Tibial artery (tissue), 4 donors: ENCODE results near the gene ULK4.

Experiments used
- DNase-seq, 2 donors: peaks; one replicate each; pipeline ENCODE4 v3.0.0-alpha.2; 2019
- H3K27ac ChIP-seq, 2 donors: fragments of 200-600 bp; sonication (generic) in 1 of 2; 1 replicate in 1 of 2; 2 replicates in 1 of 2; pipeline ENCODE4 v1.5.1; 2018 to 2019; ENCODE audit warnings: mild to moderate bottlenecking in 1 of 2
- H3K27me3 ChIP-seq, 2 donors: fragments of 200-600 bp; sonication (generic) in 1 of 2; one replicate each; pipeline versions ENCODE4 v1.5.1 to v1.6.0; 2016 to 2019
- H3K36me3 ChIP-seq, 3 donors: fragments of 200-600 bp; sonication (generic) in 2 of 3; one replicate each; pipeline ENCODE4 v1.5.1; 2016 to 2019; ENCODE audit warnings: mild to moderate bottlenecking in 2 of 3
- H3K4me1 ChIP-seq, 4 donors: fragments of 200-600 bp; sonication (generic) in 2 of 4; 1 replicate in 3 of 4; 2 replicates in 1 of 4; pipeline ENCODE4 v1.5.1; 2016 to 2019
- H3K4me3 ChIP-seq, 2 donors: fragments of 200-600 bp; sonication (generic) in 1 of 2; 1 replicate in 1 of 2; 2 replicates in 1 of 2; pipeline ENCODE4 v1.5.1; 2018 to 2019; ENCODE audit warnings: mild to moderate bottlenecking in 2 of 2
- H3K9me3 ChIP-seq, 3 donors: fragments of 200-600 bp; sonication (generic) in 1 of 3; one replicate each; pipeline ENCODE4 v1.5.1; 2016 to 2019
- intact Hi-C: fragments of 100-400 bp; cut with DNase I; formaldehyde crosslinking; loops from one replicate; pipeline ENCODE4 v1.15.0; 2023; ENCODE audit warnings: low total_unique reads
- TF ChIP-seq, protein P1 (sequence below), 2 experiments: fragments of 200-600 bp in 1 of 2; fragments of 450-650 bp in 1 of 2; IDR thresholded peaks; one replicate each; pipeline ENCODE4 v1.5.1; 2017 to 2019; ENCODE audit warnings: antibody characterized with exemption in 2 of 2, mild to moderate bottlenecking in 1 of 2, moderate library complexity in 1 of 2

The ULK4 gene

GRCh38 chr3:41751597-41751996, 210.3 kb downstream of the ULK4 start:
- Histone ChIP-seq H3K27me3 (no peaks in the 10 kb centered on the region), H3K4me3 (no peak overlapping the region), H3K9me3 (no peaks in the 10 kb centered on the region), H3K36me3 (no peaks in the 10 kb centered on the region), H3K27ac (no peak overlapping the region), H3K4me1 (no peaks in the 10 kb centered on the region)
- intact Hi-C loops, result no loop called here
- DNase-seq, result no peak
- TF ChIP-seq, protein P1, sequence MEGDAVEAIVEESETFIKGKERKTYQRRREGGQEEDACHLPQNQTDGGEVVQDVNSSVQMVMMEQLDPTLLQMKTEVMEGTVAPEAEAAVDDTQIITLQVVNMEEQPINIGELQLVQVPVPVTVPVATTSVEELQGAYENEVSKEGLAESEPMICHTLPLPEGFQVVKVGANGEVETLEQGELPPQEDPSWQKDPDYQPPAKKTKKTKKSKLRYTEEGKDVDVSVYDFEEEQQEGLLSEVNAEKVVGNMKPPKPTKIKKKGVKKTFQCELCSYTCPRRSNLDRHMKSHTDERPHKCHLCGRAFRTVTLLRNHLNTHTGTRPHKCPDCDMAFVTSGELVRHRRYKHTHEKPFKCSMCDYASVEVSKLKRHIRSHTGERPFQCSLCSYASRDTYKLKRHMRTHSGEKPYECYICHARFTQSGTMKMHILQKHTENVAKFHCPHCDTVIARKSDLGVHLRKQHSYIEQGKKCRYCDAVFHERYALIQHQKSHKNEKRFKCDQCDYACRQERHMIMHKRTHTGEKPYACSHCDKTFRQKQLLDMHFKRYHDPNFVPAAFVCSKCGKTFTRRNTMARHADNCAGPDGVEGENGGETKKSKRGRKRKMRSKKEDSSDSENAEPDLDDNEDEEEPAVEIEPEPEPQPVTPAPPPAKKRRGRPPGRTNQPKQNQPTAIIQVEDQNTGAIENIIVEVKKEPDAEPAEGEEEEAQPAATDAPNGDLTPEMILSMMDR (IDR thresholded peaks at IDR 0.05), result no peak

- no peaks in the 10 kb centered on the region for H3K36me3 ChIP-seq
- intact Hi-C loops, result no loop called here
- DNase-seq, result no peak
- H3K4me3 ChIP-seq, result no peak overlapping the region
- no peaks in the 10 kb centered on the region for H3K4me1 ChIP-seq
- H3K27me3 ChIP-seq, result no peaks in the 10 kb centered on the region
- H3K27ac ChIP-seq, result no peak overlapping the region
- TF ChIP-seq, protein P1 (IDR thresholded peaks at IDR 0.05), result no peak
- H3K9me3 ChIP-seq, result no peaks in the 10 kb centered on the region
Measured at GRCh38 chr3:41749988-41750387, 211.9 kb downstream of the ULK4 start.

DNA sequence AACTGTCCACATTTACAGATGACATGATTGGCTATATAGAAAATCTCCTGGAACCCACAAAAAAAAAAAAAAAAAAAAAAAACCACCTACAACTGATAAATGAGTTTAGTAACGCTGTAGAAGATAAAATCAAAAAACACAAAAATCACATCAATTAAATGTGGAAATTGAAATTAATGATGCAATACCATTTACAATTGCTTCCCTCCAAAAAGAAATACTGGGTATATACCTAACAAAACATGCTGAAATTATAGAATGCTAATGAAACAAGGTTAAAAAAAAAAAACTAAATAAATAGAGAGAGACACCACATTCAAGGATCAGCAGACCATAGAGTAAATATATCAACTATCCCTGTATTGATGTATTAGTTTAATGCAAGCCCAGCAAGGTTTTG, 215.7 kb downstream of the ULK4 start:
- Histone ChIP-seq H3K36me3 (no peaks in the 10 kb centered on the region), H3K27me3 (no peaks in the 10 kb centered on the region), H3K4me1 (no peaks in the 10 kb centered on the region), H3K9me3 (no peaks in the 10 kb centered on the region), H3K27ac (no peak overlapping the region), H3K4me3 (no peak overlapping the region)
- TF ChIP-seq, protein P1 (IDR thresholded peaks at IDR 0.05), result no peak
- intact Hi-C loops, result no loop called here
- no peak for DNase-seq

- Histone ChIP-seq H3K4me3 (no peak overlapping the region), H3K27ac (no peak overlapping the region), H3K4me1 (no peaks in the 10 kb centered on the region), H3K9me3 (no peaks in the 10 kb centered on the region), H3K27me3 (no peaks in the 10 kb centered on the region), H3K36me3 (no peaks in the 10 kb centered on the region)
- TF ChIP-seq, protein P1 (IDR thresholded peaks at IDR 0.05), result no peak
- DNase-seq, result no peak
- intact Hi-C loops, result no loop called here
Measured at GRCh38 chr3:41742121-41742520, 219.8 kb downstream of the ULK4 start.

GRCh38 chr3:41740374-41740886, 221.5 kb downstream of the ULK4 start:
- Histone ChIP-seq H3K27ac (no peak overlapping the region), H3K9me3 (no peaks in the 10 kb centered on the region), H3K4me1 (no peaks in the 10 kb centered on the region), H3K36me3 (no peaks in the 10 kb centered on the region), H3K4me3 (no peak overlapping the region), H3K27me3 (no peaks in the 10 kb centered on the region)
- TF ChIP-seq, protein P1 (IDR thresholded peaks at IDR 0.05), result no peak
- DNase-seq, result no peak
- intact Hi-C loops, result no loop called here

GRCh38 chr3:41726891-41727290, 235.0 kb downstream of the ULK4 start:
- no peaks in the 10 kb centered on the region for H3K36me3 ChIP-seq
- TF ChIP-seq, protein P1 (IDR thresholded peaks at IDR 0.05), result no peak
- no peak for DNase-seq
- H3K4me1 ChIP-seq, result no peaks in the 10 kb centered on the region
- intact Hi-C loops, result no loop called here
- H3K9me3 ChIP-seq, result no peaks in the 10 kb centered on the region
- no peak overlapping the region for H3K27ac ChIP-seq
- H3K4me3 ChIP-seq, result no peak overlapping the region
- H3K27me3 ChIP-seq, result no peaks in the 10 kb centered on the region
